ENCODE results near the gene GBP3.

DNA sequence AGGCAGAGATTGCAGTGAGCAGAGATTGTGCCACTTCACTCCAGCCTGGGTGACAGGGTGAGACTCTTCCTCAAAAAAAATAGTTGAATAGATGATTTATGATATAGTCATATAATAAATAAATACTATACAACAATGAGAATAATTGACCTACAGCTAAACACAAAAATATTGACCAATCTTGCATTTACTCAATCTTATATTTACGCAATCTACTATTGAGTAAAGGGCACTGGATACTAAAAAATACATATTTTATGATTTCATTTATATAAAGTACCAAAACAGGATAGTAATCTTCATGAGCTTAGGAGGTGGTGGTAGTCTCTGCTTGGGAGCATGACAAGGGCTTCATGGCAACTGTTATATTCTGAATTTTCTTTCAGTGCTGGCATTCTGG, 19.1 kb upstream of the GBP3 start:
- TF ChIP-seq, protein P1, sequence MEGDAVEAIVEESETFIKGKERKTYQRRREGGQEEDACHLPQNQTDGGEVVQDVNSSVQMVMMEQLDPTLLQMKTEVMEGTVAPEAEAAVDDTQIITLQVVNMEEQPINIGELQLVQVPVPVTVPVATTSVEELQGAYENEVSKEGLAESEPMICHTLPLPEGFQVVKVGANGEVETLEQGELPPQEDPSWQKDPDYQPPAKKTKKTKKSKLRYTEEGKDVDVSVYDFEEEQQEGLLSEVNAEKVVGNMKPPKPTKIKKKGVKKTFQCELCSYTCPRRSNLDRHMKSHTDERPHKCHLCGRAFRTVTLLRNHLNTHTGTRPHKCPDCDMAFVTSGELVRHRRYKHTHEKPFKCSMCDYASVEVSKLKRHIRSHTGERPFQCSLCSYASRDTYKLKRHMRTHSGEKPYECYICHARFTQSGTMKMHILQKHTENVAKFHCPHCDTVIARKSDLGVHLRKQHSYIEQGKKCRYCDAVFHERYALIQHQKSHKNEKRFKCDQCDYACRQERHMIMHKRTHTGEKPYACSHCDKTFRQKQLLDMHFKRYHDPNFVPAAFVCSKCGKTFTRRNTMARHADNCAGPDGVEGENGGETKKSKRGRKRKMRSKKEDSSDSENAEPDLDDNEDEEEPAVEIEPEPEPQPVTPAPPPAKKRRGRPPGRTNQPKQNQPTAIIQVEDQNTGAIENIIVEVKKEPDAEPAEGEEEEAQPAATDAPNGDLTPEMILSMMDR (IDR thresholded peaks at IDR 0.05) = no peak
- TF ChIP-seq POLR2A (IDR thresholded peaks at IDR 0.05) = no peak

Data from adrenal gland (tissue), 5 donors.